Adipocyte (in vitro differentiated cells): Measurements from ENCODE around the gene S1PR1.

Experiments used
- DNase-seq: peaks from one replicate; pipeline ENCODE4 v3.0.0-alpha.2; 2015; ENCODE audit warnings: low read depth
- H3K27me3 ChIP-seq: replicated peaks from 2 replicates; pipeline ENCODE4 v1.7.0; 2013; ENCODE audit warnings: mild to moderate bottlenecking, low read length, moderate library complexity; ENCODE audit not compliant: control insufficient read depth, insufficient read depth
- H3K36me3 ChIP-seq: 2 replicates; pipeline ENCODE4 v1.7.0; 2013; ENCODE audit warnings: low read length, mild to moderate bottlenecking, moderate library complexity; ENCODE audit not compliant: control insufficient read depth, insufficient read depth, severe bottlenecking
- H3K4me1 ChIP-seq: 2 replicates; pipeline ENCODE4 v1.7.0; 2013; ENCODE audit warnings: mild to moderate bottlenecking, low read length, moderate library complexity; ENCODE audit not compliant: control insufficient read depth, insufficient read depth
- H3K4me3 ChIP-seq: 2 replicates; pipeline ENCODE4 v1.7.0; 2013; ENCODE audit warnings: mild to moderate bottlenecking, low read length, moderate library complexity
- H3K9ac ChIP-seq: 2 replicates; pipeline ENCODE4 v1.7.0; 2013; ENCODE audit warnings: mild to moderate bottlenecking, low read length, moderate library complexity
- H3K9me3 ChIP-seq: 2 replicates; pipeline ENCODE4 v1.7.0; 2013; ENCODE audit warnings: mild to moderate bottlenecking, low read length, moderate library complexity; ENCODE audit not compliant: control insufficient read depth

Gene S1PR1

GRCh38 chr1:101239095-101240040 lies 2.5 kb downstream of the S1PR1 start:
- no peak for DNase-seq
- Histone ChIP-seq H3K36me3 (no peaks in the 10 kb centered on the region), H3K27me3 (peaks cover 12% of the 10 kb centered on the region), H3K4me3 (no peak overlapping the region), H3K9ac (no peak overlapping the region), H3K9me3 (no peaks in the 10 kb centered on the region), H3K4me1 (peaks cover 24% of the 10 kb centered on the region)

GRCh38 chr1:101240041-101240430 lies 3.2 kb downstream of the S1PR1 start:
- Histone ChIP-seq H3K4me3 (no peak overlapping the region), H3K36me3 (no peaks in the 10 kb centered on the region), H3K4me1 (peaks cover 24% of the 10 kb centered on the region), H3K9me3 (no peaks in the 10 kb centered on the region), H3K27me3 (peaks cover 12% of the 10 kb centered on the region), H3K9ac (no peak overlapping the region)
- DNase-seq = no peak

DNA sequence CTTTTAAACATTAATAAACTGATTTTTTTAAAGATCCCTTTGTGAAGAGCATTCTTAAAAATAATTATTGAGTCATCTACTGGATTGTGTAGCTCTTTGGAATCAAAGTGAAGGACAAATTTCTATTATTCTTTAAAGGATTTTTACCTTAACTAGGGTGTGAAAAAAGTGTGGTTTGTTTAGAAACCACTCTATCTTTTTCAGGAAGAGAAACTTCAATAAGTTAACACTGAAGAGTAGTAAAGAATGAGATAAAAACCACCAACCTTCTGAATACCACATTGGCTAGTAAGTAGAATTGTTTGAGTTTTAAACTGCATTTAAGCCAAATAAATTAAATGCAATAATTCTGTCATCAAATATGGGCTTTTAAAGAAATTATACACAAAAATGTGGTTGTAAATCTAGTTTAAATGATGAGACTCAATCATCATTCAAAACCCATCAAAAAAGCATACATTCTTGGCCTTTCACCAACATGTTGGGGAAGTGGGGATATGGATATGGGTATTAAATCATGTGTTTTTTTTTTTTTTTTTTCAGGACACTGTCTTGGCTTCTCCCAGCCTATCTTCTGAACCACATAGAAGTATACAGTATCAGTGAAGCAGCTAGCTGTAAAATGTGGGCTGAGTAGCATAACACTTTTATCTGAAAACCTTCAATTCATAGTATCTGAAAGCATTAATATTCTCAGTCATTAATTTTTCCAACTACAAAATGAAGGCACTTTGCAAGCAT lies 4.8 kb downstream of the S1PR1 start:
- no peak for DNase-seq
- Histone ChIP-seq H3K4me1 (peaks cover 14% of the 10 kb centered on the region), H3K4me3 (no peak overlapping the region), H3K36me3 (no peaks in the 10 kb centered on the region), H3K9ac (no peak overlapping the region), H3K9me3 (no peaks in the 10 kb centered on the region), H3K27me3 (peaks cover 15% of the 10 kb centered on the region)

GRCh38 chr1:101242324-101243050 lies 5.7 kb downstream of the S1PR1 start:
- Histone ChIP-seq H3K9me3 (no peaks in the 10 kb centered on the region), H3K9ac (no peak overlapping the region), H3K36me3 (no peaks in the 10 kb centered on the region), H3K4me1 (peaks cover 9% of the 10 kb centered on the region), H3K27me3 (peaks cover 16% of the 10 kb centered on the region), H3K4me3 (no peak overlapping the region)
- no peak for DNase-seq

GRCh38 chr1:101243751-101244150 lies 6.9 kb downstream of the S1PR1 start:
- no peak overlapping the region for H3K4me3 ChIP-seq
- no peaks in the 10 kb centered on the region for H3K36me3 ChIP-seq
- H3K9me3 ChIP-seq = no peaks in the 10 kb centered on the region
- DNase-seq = no peak
- no peaks in the 10 kb centered on the region for H3K4me1 ChIP-seq
- H3K9ac ChIP-seq = no peak overlapping the region
- peaks cover 19% of the 10 kb centered on the region for H3K27me3 ChIP-seq

- no peak overlapping the region for H3K9ac ChIP-seq
- H3K9me3 ChIP-seq = no peaks in the 10 kb centered on the region
- no peak overlapping the region for H3K4me3 ChIP-seq
- no peak for DNase-seq
- H3K27me3 ChIP-seq = peaks cover 12% of the 10 kb centered on the region
- H3K4me1 ChIP-seq = no peaks in the 10 kb centered on the region
- no peaks in the 10 kb centered on the region for H3K36me3 ChIP-seq
Measured at GRCh38 chr1:101244842-101245241, 8.0 kb downstream of the S1PR1 start.

- Histone ChIP-seq H3K9ac (no peak overlapping the region), H3K27me3 (peaks cover 7% of the 10 kb centered on the region), H3K9me3 (no peaks in the 10 kb centered on the region), H3K36me3 (no peaks in the 10 kb centered on the region), H3K4me1 (no peaks in the 10 kb centered on the region), H3K4me3 (no peak overlapping the region)
- no peak for DNase-seq
Measured at GRCh38 chr1:101245246-101245927, 8.6 kb downstream of the S1PR1 start.

DNA sequence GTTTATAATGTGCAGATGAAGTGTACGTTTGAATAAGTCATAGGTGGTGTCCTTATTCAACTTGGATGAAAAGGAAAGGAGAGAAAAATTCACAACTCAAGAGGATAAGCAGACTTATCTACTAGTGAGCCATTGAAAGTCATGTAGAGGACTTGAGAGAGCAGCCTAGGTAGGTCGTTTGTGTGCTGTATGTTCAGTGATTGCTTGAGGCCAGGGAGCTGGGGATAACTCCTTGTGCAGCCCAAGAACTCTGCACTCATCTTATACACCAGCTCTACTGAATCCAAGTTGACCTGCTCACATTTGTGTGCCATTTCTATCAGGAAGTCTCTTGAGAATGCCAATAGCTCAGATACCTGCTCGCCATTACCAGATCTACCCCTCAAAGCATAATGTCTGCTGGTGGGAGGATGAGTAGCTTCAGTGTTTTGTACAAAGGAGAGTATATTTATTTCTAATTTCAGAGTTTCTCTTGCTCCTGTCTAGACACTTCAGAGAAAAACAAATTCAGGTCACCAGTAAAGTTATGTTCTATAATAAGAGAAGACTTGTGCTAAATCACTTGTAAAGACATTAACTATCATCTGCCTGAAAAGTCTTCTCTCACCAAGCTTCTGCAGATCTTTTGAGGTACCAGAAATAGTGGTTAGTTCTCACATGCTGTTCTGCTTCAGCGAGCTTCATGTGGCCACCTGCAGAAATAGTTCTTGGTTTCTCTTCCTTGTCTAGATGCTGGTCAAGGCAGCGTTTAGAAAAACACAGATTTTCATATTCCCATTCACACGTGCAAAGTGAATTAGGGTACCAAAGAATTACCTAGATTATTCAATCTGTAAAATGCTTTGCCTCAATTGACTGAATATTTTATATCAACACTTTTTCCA lies 10.8 kb downstream of the S1PR1 start:
- DNase-seq = no peak
- Histone ChIP-seq H3K9me3 (no peaks in the 10 kb centered on the region), H3K9ac (no peak overlapping the region), H3K4me1 (no peaks in the 10 kb centered on the region), H3K27me3 (peaks cover 7% of the 10 kb centered on the region), H3K36me3 (no peaks in the 10 kb centered on the region), H3K4me3 (no peak overlapping the region)

- no peaks in the 10 kb centered on the region for H3K9me3 ChIP-seq
- no peak overlapping the region for H3K9ac ChIP-seq
- H3K4me1 ChIP-seq = peaks cover 3% of the 10 kb centered on the region
- no peak for DNase-seq
- no peaks in the 10 kb centered on the region for H3K36me3 ChIP-seq
- H3K27me3 ChIP-seq = peaks cover 7% of the 10 kb centered on the region
- no peak overlapping the region for H3K4me3 ChIP-seq
Measured at GRCh38 chr1:101250222-101250621, 13.4 kb downstream of the S1PR1 start.

DNA sequence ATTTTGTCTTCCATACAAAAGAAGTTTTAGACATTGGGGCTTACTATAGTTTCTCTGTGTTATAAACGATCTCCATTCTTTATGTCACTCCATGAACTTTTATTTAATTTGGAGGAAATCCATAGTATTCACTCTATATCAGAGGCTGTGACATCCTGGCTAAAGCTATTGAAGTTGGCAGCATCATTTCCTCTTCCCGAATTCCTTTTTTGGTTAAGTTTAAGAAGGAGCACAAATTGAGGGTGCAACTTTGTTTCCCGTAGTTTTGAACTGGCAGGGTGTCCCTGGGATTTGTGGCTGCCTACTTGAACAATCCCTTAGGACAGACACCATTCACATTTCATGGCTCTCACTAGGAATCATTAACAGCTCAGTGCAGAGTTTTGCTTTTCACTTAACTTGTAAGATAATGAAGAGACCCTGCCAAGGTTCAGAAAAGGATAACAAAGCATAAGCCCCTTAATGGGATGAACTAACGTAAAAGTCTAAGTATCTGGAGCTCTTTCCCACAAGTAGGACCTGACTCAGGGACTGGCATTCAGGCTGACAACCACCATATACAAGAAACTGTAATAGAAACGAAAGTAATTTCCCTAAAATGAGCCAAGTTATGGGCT lies 13.9 kb downstream of the S1PR1 start:
- peaks cover 7% of the 10 kb centered on the region for H3K27me3 ChIP-seq
- no peak overlapping the region for H3K9ac ChIP-seq
- DNase-seq = no peak
- H3K9me3 ChIP-seq = no peaks in the 10 kb centered on the region
- peaks cover 3% of the 10 kb centered on the region for H3K4me1 ChIP-seq
- H3K36me3 ChIP-seq = no peaks in the 10 kb centered on the region
- H3K4me3 ChIP-seq = no peak overlapping the region
